ENCODE data around the gene DCHS2. TPM values are rescaled to one million over a fixed set of nuclear protein-coding genes. Genes with fewer than 3 reads are reported as not detected.

DCHS2 gene
- polyA plus RNA-seq, 3 donors: not detected

- WGBS (ENCODE audit: insufficient coverage): no CpG with 5 or more reads among the region's 1 CpG
- H3K79me2 ChIP-seq (ENCODE audit: insufficient read depth, low read length): no peaks in the 10 kb centered on the region
- DNase-seq: no peak
- H3K9ac ChIP-seq (ENCODE audit: insufficient read depth, low read length, poor library complexity, severe bottlenecking): no peak overlapping the region
- Mint-ChIP-seq H3K4me1 (no peaks in the 10 kb centered on the region), H3K9me3 (peaks cover 0 to 2% (median 0%) of the 10 kb centered on the region in 7 donors), H3K27ac (no peak overlapping the region), H3K27me3 (ENCODE audit: low read depth in 3 of 3) (peaks cover 0 to 11% (median 5%) of the 10 kb centered on the region in 3 donors), H3K4me3 (no peak overlapping the region), H3K36me3 (no peaks in the 10 kb centered on the region)
- H3K27me3 ChIP-seq (ENCODE audit: control insufficient read depth in 2 of 2, insufficient read depth in 2 of 2, low read length in 2 of 2): no peaks in the 10 kb centered on the region
- H3K27ac ChIP-seq (ENCODE audit: low read depth in 1 of 2, low read length in 2 of 2): no peak overlapping the region
- H3K9me3 ChIP-seq (replicated peaks in 1 of 2; ENCODE audit: control insufficient read depth in 1 of 2, insufficient read depth in 1 of 2, low read length in 2 of 2): no peaks in the 10 kb centered on the region
- no peaks in the 10 kb centered on the region for H3K4me1 ChIP-seq (ENCODE audit: control insufficient read depth in 1 of 2, insufficient read depth in 2 of 2, low read length in 2 of 2)
- no peak overlapping the region for H2AFZ ChIP-seq (ENCODE audit: insufficient read depth, low read depth, low read length, poor library complexity, severe bottlenecking)
- no peak for TF ChIP-seq CTCF (IDR thresholded peaks at IDR 0.05)
- intact Hi-C loops (cut with micrococcal nuclease): no loop called here
- H3K36me3 ChIP-seq (replicated peaks in 1 of 2; ENCODE audit: control insufficient read depth in 1 of 2, insufficient read depth in 2 of 2, low read length in 2 of 2): no peaks in the 10 kb centered on the region
- no peak overlapping the region for H3K4me3 ChIP-seq (replicated peaks in 1 of 3; ENCODE audit: low read depth in 2 of 3, low read length in 3 of 3)
- no peaks in the 10 kb centered on the region for H4K20me1 ChIP-seq (ENCODE audit: insufficient read depth, low read length)
- no peak overlapping the region for H3K4me2 ChIP-seq (replicated peaks; ENCODE audit: extremely low read depth, low read length, poor library complexity, severe bottlenecking)
Observed at GRCh38 chr4:154319736-154320135, 171.9 kb downstream of the DCHS2 start.

DNA sequence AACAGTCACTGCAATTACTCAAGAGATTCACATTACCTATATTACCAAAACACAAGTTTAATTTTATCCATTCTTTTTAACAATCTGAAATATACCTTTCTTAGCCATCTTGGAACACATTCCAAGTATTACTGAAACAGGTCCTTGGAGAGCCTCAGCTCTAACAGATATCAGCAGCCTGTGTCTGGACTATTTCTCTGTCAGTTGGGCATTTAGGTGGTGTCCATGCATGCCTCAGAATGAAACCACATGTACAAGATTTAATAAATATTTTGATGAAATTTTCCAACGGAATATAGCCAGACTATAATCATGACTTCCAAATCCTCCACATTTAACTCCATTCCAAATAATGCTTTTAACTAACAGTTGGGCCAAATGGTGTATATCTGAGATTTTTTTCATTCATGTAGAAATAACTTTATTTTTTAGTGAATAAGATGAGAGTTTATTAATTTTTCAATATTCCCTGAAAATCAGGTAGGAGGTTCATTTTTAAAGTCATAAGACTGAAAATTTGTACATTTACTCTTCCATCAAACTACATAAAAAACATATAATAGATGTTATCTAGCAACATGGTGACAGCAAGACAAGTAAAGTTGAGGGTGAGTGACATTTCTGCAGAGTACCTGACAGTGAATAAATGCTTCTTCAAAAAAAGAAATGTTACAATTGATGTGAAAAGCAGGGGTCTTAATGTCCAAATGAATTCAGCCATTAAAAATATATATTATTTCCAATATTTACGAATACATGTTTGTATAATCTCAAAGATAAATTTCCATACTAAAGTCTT lies 174.2 kb downstream of the DCHS2 start:
- Histone ChIP-seq H3K4me3 (replicated peaks in 1 of 3; ENCODE audit: low read depth in 2 of 3, low read length in 3 of 3) (no peak overlapping the region), H3K9me3 (replicated peaks in 1 of 2; ENCODE audit: control insufficient read depth in 1 of 2, insufficient read depth in 1 of 2, low read length in 2 of 2) (no peaks in the 10 kb centered on the region), H2AFZ (ENCODE audit: insufficient read depth, low read depth, low read length, poor library complexity, severe bottlenecking) (no peak overlapping the region), H3K4me1 (ENCODE audit: control insufficient read depth in 1 of 2, insufficient read depth in 2 of 2, low read length in 2 of 2) (no peaks in the 10 kb centered on the region), H3K4me2 (replicated peaks; ENCODE audit: extremely low read depth, low read length, poor library complexity, severe bottlenecking) (no peak overlapping the region), H3K36me3 (replicated peaks in 1 of 2; ENCODE audit: control insufficient read depth in 1 of 2, insufficient read depth in 2 of 2, low read length in 2 of 2) (no peaks in the 10 kb centered on the region), H4K20me1 (ENCODE audit: insufficient read depth, low read length) (no peaks in the 10 kb centered on the region), H3K27ac (ENCODE audit: low read depth in 1 of 2, low read length in 2 of 2) (no peak overlapping the region), H3K79me2 (ENCODE audit: insufficient read depth, low read length) (no peaks in the 10 kb centered on the region), H3K27me3 (ENCODE audit: control insufficient read depth in 2 of 2, insufficient read depth in 2 of 2, low read length in 2 of 2) (no peaks in the 10 kb centered on the region), H3K9ac (ENCODE audit: insufficient read depth, low read length, poor library complexity, severe bottlenecking) (no peak overlapping the region)
- H3K4me1 Mint-ChIP-seq: no peaks in the 10 kb centered on the region
- peaks cover 0 to 5% (median 3%) of the 10 kb centered on the region in 3 donors for H3K27me3 Mint-ChIP-seq (ENCODE audit: low read depth in 3 of 3)
- WGBS (ENCODE audit: insufficient coverage): no CpG with 5 or more reads among the region's 2 CpGs
- DNase-seq: no peak
- H3K9me3 Mint-ChIP-seq: peaks cover 0 to 2% (median 0%) of the 10 kb centered on the region in 7 donors
- H3K27ac Mint-ChIP-seq: no peak overlapping the region
- no peak for TF ChIP-seq CTCF (IDR thresholded peaks at IDR 0.05)
- H3K4me3 Mint-ChIP-seq: no peak overlapping the region
- no peaks in the 10 kb centered on the region for H3K36me3 Mint-ChIP-seq
- intact Hi-C loops (cut with micrococcal nuclease): no loop called here

Data from CD14-positive monocyte (primary cell).